GM21786 (cell line): ENCODE measurements around the gene MRAP.

ENCODE experiments used
- ATAC-seq: cut with Tn5 transposase; IDR thresholded peaks from one replicate; pipeline ENCODE4 v1.9.1; 2021; ENCODE audit not compliant: unreplicated experiment

MRAP gene

DNA sequence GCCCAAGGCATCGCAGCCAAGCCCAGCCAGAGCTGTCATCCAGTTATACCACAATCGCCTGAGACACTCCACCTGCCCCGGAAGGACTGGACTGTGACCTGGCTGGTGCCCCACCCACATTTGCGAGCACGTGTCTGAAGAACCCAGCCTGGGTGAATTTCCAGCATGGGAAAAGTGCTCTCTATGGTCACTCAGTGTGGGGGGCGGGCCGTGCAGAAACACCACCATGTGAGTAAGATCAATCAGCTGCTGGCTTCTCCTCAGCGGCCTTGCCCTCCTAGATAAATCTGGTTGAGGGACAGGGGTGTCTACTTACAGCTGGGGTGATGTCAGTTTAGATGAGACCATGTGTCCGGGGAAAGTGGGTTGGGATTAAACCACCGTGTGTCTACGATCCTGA lies 49.3 kb downstream of the MRAP start:
- ATAC-seq: no peak

DNA sequence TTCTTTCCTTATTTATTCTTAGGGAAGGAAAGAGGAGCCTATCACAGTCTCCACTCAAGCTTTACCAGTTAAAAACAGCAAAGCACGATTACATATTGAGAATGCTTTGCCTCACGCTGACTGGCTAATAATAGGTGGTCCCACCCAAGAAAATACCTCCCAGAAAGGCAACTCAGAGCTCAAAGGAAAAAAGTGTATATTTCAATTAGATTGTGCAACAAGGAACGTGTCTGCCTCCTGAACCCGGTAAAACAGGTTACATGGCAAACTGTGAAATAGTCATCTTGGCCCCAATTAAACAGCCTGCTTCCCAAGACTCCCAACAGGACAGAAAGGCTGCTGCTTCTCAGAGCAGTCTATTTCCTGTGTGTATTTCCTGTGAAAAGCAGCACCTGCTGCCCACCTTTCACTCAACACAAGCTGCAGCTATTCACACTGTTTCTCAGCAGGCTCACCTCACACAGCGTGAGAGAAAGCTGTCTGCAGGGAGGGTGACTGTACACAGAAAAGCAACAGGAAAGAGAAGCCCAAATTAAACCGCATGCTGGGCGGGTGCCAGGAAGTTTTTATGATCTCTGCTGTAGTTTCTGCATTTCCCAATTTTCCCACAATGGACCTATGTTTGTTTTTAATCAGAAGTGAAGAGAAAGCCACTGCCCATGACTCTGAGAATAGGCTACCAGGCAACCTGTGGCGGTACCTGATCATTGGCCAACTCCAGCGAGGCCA lies 50.1 kb downstream of the MRAP start:
- ATAC-seq: no peak

DNA sequence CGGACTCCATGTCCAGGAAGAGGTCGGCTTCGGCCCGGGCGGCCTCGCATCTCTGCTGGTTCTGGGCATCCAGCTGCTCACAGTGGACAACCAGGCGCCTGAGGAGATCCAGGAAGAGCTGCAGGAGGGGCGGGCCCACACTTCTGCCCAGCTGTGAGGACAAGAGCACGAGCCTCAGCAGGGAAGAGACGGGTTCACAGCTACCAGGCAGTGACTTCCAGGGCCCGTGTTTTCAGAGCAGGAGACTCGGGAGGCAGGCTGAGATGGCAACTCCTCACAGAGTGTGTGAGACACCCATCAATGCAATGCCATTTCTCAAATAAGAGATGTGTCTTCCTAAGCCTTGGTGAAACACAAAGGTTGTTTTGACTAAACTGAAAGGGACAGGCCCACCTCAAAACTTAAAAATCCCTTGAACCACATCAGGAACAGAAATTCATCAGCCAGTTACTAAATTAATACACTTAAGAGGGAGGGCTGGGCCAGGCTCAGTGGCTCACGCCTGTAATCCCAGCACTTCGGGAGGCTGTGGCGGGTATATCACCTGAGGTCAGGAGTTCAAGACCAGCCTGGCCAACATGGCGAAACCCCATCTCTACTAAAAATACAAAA lies 50.8 kb downstream of the MRAP start:
- ATAC-seq: no peak

GRCh38 chr21:32350211-32350980 lies 51.7 kb downstream of the MRAP start:
- no peak for ATAC-seq

DNA sequence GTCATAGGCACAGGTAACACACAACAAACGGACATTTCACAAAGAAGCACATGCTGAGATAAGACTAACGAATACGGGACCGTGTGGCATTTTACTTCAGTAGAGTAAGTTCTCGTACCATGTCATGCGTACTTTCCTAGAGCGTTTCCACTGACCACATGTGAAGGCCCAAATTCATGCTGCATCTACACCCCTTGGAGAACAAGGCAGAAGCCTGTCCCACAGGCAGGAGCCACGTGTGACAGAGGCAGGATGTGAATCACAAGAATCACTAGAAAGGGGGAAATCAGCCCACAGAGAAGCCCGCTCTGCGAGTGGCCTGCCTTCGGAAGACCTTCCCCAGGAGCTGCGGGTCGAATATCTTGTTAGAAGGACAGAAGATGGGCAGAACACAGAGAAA lies 52.3 kb downstream of the MRAP start:
- ATAC-seq: no peak

DNA sequence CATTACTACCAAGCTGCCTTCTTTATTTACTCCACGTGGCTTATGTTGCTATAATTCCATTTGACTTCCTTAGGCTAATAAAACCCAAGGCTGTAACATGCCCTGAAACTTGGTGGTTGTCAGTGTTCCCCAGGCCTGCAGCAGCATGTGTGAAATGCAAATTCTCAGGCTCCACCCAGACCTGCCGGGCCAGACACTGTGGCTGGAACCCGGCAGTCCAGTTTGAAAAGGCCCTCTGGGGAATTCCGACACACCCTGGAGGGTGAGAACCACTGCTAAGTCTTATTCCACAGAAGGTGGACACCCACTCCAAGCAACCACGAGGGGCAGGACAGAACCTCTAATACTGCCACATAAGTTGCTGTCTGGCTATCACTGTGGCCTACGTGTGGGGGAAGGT lies 52.8 kb downstream of the MRAP start:
- no peak for ATAC-seq

DNA sequence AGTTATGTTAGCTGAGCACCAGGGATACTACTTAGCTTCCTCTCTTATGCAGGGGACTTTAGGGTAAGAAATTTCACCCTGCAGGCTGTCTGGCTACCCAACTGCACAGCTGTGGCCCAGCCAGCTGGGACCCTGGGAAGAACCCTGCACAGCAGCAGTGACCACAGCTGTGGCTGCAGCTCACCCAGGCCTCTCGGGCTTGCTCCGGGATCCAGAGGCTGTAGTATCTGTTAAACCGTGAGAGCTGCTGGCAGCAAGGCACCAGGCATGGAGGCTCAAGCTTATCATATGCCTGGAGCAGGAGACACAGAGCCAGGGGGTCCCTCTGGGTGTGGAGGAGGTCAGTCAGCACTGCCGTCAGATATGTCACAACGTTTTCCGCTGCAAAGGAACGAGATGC lies 53.9 kb downstream of the MRAP start:
- ATAC-seq: no peak

DNA sequence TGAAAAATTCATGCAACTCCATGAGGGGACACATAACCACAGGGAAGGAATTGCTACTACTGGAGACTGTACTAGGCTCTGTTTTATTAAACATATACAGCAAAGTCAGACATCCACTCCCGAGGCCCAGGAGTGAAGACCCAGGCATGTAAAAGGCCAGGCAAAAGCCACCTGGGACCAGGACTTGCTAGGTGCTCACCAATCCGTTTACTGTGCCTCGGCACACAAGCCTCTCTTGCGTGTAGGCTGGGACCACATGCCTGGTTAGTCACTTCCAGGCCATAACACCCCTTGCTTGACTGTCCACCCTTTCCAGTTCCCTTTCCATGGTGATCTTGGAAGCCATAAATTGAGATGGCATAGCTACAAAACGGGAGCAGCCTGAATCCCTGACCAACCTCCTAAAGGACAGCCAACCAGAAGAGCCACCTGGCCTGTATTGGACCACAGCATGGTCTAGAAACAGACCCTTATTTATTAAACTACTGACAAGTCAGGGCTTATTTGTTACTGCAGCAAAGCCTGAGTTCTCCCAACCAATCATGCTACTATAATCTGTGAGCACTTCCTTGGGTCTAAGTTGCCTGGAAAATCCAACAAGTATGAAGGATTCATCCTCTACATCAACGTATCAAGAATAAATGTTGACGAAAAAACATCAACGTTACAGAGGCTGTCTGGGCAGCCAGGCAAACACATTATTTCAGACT lies 54.5 kb downstream of the MRAP start:
- ATAC-seq: no peak

- ATAC-seq: no peak
Observed at GRCh38 chr21:32356874-32357395, 58.3 kb downstream of the MRAP start.

DNA sequence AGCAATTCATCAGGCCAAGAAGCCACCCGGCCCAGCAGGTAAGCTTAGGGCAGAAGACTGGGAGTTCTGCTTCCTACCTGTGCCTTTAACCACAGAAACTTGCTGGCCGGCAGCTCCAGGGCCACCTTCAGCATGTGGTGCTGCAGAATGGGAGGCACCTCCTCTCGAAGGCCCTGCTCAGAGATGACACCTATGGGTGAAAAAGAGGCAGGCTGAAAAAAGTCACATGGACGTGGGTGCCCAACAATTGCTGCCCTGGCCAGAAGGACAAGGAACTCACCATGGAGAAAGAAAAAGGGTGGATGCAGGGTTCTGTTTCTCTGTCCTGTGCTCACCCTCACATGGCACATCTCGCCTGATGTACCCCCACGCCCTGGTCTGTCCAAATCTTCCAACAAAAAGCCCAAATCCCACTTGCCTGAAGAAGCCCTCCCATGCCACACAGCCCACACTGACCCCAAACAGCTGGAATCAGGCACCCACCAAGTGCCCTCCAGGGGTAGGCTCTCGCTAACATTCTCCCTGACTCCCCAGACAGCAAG lies 61.1 kb downstream of the MRAP start:
- no peak for ATAC-seq

DNA sequence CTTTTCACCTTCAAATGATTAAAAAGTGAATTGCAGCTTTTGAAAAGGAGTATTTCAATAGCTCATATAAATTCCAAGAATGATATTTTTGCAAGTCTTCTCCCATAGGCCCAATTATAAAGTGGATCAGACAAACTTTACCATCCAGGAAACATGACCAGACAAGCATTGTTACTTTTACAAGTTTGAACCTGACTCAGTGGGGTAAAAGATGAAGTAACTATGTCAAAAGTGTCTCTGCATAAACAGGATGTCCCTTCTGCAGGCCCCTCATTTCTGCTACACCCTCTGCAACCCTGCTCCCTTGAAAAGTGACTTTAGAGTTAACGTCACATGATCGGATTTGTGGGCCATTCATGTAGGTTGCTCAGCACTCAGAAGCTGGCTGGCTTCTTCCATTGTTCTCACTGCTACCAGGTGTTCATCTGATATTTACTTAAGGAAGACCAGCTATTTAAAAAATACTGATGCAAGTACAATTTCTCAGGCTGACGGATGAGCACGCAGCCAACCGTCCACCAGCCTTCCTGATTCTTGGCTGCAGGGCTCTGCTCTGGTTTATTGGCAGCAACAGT lies 61.8 kb downstream of the MRAP start:
- no peak for ATAC-seq
